ENCODE data around the gene ZFPM1.

DNA sequence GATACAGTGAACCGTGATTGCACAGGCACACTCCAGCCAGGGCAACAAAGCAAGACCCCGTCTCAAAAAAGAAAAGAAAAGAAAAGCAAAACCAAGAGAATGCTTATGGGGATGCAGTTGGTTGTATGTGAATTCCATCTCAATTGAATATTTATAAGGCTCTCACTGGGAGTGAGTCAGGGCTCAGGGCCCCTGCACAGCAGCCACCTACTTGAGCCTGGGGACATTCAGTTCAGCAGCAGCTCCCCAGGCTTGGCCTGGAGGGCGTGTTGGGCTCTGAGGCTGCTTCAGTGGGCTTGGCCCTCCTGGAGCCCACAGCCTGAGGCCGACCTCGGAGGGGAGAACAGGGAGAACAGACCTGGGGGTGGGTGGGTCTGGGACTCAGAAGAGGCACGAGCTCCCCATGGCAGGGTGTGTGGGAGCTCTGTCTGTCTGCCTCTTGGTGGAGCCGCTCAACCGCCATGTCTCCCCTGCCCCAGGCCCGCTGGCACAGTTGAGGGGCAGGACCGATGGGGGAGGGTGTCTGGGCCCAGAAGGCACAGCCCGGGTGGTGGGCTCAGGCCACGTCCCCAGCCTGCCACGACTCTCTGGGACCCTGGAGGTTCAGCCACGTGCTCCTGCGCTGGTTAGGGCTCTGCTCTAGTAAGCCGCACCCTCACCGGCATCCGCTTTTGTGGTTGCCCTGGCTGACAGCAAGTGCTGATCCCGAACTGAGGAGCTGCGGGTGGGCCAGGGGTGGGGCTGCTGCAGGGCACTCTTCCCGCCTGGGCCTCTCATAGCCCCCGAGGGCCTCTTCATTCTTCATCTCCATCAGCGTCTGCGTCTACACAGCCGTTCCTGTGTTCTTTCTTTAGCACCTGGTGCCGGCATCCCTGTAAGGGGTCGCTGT, 24.8 kb downstream of the ZFPM1 start:
- TF ChIP-seq CREB1 (IDR thresholded peaks at IDR 0.05; ENCODE audit: low read depth) (no peak), ZBTB7A (IDR thresholded peaks at IDR 0.05; ENCODE audit: low read depth) (no peak), TEAD4 (IDR thresholded peaks at IDR 0.05) (no peak), RAD21 (IDR thresholded peaks at IDR 0.05; ENCODE audit: low read depth) (no peak), EP300 (IDR thresholded peaks at IDR 0.05; ENCODE audit: borderline replicate concordance) (no peak), TAF1 (IDR thresholded peaks at IDR 0.05; ENCODE audit: low read depth) (no peak)
